COLO829 (cell line): ENCODE data around the gene UBE2V1.

ENCODE experiments used
- DNase-seq: peaks from one replicate; pipeline ENCODE4 v3.0.0; 2012; ENCODE audit warnings: low spot score

UBE2V1 gene

GRCh38 chr20:50062006-50062838, 50.7 kb downstream of the UBE2V1 start:
- DNase-seq, result no peak

GRCh38 chr20:50061151-50062005, 51.6 kb downstream of the UBE2V1 start:
- no peak for DNase-seq

GRCh38 chr20:50058662-50059402, 54.1 kb downstream of the UBE2V1 start:
- no peak for DNase-seq

GRCh38 chr20:50057714-50058053, 55.3 kb downstream of the UBE2V1 start:
- no peak for DNase-seq

GRCh38 chr20:50056951-50057713, 55.8 kb downstream of the UBE2V1 start:
- DNase-seq, result no peak

- DNase-seq, result no peak
These were observed 56.5 kb downstream of the UBE2V1 start for GRCh38 chr20:50056408-50056926.

GRCh38 chr20:50055524-50056083, 57.3 kb downstream of the UBE2V1 start:
- DNase-seq, result no peak

GRCh38 chr20:50054626-50055511, 58.1 kb downstream of the UBE2V1 start:
- no peak for DNase-seq

- DNase-seq, result no peak
These were observed 58.8 kb downstream of the UBE2V1 start for GRCh38 chr20:50054231-50054547.

GRCh38 chr20:50053362-50054230, 59.4 kb downstream of the UBE2V1 start:
- no peak for DNase-seq

- no peak for DNase-seq
These were observed 60.2 kb downstream of the UBE2V1 start for GRCh38 chr20:50052550-50053361.

GRCh38 chr20:50050660-50051308, 62.2 kb downstream of the UBE2V1 start:
- no peak for DNase-seq

GRCh38 chr20:50050214-50050613, 62.7 kb downstream of the UBE2V1 start:
- DNase-seq, result no peak

GRCh38 chr20:50049442-50050026, 63.4 kb downstream of the UBE2V1 start:
- no peak for DNase-seq

GRCh38 chr20:50048420-50049166, 64.4 kb downstream of the UBE2V1 start:
- DNase-seq, result no peak

GRCh38 chr20:50044353-50044960, 68.5 kb downstream of the UBE2V1 start:
- DNase-seq, result no peak
